ENCODE results near the gene HAPLN2.
"Not testable (repeated sequence)": the region's sequence is repeated elsewhere in the genome, so short reads cannot be mapped to it uniquely, and the experiment has no call there.

HAPLN2 gene

DNA sequence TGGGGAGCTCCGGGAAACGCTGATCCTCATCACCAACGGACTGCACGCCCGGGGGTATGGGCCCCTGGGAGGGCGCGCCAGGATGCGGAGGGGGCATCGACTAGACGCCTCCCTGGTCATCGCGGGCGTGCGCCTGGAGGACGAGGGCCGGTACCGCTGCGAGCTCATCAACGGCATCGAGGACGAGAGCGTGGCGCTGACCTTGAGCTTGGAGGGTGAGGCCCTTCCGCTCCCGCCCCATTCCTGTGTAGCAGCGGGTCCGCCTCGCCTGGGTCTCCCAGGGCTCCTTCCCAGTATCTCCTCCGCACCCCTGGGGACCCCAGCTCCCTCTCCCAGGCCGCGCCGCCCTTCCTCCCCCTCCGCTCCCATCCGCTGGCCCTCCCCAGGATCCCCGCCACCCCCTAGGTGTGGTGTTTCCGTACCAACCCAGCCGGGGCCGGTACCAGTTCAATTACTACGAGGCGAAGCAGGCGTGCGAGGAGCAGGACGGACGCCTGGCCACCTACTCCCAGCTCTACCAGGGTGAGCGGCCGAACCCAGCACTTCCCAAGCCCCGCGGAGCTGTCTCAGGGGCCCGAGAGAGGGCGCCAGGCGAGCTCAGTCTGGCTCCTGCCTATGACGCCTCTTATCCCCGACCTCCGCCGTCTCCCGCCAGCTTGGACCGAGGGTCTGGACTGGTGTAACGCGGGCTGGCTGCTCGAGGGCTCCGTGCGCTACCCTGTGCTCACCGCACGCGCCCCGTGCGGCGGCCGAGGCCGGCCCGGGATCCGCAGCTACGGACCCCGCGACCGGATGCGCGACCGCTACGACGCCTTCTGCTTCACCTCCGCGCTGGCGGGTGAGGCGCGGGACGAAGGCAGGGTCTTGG, 5.0 kb downstream of the HAPLN2 start:
- DNase-seq = peak; percentile 82

DNA sequence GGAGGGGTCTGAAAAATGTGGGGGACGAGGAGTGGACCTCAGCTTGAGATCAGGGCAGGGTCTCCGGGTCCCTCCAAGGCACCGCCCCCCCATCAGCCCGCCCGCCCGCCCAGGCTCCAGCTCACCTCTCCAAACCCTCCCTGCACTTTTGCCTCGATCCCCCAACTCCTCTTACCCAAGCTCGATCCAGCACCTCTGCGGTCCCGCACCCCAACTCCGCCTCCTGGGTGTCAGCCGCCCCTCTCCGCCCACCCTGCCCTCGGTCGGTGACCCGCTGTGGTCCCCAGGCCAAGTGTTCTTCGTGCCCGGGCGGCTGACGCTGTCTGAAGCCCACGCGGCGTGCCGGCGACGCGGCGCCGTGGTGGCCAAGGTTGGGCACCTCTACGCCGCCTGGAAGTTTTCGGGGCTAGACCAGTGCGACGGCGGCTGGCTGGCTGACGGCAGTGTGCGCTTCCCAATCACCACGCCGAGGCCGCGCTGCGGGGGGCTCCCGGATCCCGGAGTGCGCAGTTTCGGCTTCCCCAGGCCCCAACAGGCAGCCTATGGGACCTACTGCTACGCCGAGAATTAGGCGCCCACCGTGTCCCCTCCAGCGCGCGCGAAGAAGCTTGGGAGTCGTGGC, 5.7 kb downstream of the HAPLN2 start:
- DNase-seq = no peak

DNA sequence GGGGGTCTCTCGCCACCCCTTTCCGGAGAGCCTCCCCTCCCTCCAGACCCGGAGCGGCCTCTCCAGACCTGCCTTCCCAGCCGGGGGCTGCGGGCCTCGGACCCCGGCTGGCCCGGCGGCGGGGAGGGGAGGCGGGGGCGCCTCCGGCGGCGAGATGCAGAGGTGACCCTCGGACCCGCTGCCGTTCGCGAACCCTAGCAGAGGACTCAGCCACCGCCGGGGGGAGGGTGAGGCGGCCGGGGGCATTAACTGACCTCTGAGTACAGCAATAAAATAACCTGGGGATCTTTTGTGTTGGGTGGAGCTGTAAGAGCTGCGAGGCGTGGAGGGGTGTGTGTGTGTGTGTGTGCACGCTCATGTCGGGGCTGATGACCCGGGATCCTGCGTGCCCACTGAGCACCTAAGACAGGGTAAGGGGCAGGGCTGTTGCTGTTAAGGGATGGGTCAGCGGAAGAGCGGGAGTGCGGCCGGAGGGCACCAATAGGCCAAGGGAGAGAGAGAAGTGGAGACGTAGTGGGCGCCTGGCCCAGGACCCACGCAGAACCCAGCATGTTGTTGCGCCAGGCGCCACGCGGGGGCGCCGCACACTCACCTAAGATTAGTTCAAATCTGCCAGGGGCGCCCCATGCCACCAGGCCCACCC, 6.3 kb downstream of the HAPLN2 start:
- peak; percentile 89 for DNase-seq

DNA sequence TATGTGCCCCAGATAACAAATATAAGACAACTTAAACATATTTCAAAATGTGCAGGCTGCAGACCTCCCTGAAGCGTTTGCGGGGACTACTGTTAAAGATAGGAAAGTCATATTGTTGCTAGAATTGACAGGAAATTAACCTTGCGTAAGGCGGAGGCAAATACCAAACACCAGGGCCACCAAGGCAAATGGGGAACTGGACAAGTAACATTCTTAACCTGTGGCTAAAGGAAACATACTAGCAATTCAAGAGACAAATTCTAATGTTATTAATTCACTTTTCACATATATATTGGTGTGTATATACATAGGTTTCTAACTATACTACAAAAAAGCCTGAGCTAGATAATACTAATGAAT, 6.8 kb downstream of the HAPLN2 start:
- DNase-seq = no peak

DNA sequence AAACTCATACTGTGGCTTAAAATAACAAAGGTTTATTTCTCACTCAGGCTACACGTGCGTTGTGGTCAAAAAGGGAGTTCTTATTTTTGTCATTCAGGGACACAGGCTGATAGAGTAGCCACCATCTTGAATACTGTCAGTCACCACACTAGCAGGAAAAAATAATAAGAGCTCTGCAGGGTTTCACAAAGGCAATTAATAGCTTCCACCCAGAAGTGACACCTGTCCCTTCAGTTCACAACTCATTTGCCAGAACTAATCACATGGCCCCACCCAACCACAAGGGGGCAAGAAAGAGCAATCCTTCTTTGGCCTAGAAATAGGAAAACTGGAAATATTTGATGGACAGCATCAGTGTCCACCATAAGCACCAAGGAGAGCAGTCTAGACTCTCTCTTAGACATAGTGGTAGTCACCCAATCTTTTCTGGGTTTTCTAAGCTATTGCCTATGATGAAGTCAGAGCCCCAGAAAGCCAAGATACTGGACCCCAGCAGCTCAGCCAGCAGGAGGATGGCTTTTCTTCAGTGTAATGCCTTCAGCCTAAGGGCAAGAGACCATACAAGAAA, 8.2 kb downstream of the HAPLN2 start:
- DNase-seq = peak; percentile 60

DNA sequence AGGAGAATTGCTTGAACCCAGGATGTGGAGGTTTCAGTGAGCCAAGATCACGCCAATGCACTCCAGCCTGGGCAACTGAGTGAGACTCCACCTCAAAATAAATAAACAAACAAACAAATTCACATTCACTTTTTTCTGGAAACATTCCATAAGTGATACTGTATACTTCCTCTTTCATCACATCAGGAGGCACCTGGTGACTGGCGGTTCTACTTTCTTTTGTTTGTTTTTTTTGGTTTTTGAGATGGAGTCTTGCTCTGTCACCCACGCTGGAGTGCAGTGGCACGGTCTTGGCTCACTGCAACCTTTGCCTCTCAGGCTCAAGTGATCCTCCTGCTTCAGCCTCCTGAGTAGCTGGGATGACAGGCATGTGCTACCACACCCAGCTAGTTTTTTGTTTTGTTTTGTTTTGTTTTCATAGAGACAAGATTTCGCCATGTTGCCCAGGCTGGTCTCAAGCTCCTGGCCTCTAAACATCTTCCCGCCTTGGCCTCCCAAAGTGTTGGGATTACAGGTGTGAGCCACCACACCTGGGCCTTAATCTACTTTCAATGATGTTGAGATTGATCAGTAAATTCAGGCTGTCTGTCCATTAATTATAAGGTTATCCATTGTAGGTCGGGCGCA, 10.7 kb downstream of the HAPLN2 start:
- no peak for DNase-seq

DNA sequence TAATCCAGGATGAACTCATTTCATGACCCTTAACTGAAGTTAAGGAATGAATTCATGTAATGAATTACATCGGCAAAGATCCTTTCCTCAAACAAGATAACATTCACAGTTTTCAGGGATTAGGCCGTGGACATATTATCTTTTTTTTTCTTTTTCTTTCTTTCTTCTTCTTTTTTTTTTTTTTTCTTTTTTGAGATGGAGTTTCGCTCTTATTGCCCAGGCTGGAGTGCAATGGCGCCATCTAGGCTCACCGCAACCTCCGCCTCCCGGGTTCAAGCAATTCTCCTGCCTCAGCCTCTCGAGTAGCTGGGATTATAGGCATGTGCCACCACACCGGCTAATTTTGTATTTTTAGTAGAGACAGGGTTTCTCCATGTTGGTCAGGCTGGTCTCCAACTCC, 11.9 kb downstream of the HAPLN2 start:
- not testable (repeated sequence) for DNase-seq

DNA sequence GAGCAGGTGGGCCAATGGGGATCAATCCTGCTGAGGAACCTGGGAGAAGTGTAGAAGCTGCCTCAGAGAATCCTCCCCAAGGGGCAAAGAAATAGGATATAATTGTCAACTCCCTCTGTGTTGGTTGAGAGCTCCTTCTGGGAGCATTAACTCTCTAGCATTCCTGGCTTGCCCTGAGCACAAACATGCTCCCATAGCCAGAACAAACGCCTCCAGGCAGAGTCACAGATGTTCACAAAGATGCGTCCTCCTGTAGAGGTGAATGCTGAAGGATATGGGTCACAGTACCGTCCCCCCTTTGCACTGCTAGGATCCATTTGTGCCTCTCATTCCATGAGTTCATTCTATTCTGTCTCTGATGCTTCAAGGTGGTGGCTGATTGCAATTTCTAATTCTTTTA, 13.1 kb downstream of the HAPLN2 start:
- DNase-seq = no peak

DNA sequence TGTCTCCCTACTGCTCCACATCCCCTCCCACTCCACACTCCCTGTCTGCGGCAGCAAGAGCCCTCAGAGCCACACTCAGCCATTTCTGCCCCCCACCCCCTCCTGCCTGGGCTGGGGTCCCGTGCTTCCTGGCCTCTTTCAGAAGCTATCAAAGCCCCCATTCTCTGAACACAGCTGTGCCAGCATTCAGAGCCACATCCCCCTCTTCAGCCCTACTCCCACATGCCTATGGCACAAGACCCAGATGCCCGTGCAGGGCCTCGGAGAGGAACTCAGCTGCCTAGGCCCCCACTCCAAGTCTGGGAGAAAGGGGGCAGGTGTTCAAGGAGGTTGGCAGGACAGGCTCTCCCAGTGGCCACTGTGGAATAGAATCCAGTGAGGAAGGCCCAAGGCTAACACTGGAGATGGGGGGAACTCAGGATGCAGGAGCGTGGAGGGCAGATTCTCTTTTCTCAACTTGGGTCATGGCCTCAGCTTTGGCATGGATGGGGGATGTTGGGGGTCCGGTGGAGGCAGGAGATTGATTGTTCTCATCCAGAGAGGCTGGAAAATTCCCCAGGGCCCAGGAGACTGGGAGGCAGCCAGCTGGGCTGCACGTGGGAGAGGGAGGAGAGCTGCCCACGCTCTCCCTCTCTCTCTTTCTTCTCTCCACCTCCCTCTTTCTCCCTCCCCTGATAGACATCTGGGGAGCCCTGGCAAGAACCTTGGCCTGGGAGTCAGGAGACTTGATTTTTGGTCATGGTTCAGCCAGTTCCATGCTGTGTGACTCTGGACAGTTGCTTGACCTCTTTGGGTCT, 19.2 kb downstream of the HAPLN2 start:
- DNase-seq = no peak

DNA sequence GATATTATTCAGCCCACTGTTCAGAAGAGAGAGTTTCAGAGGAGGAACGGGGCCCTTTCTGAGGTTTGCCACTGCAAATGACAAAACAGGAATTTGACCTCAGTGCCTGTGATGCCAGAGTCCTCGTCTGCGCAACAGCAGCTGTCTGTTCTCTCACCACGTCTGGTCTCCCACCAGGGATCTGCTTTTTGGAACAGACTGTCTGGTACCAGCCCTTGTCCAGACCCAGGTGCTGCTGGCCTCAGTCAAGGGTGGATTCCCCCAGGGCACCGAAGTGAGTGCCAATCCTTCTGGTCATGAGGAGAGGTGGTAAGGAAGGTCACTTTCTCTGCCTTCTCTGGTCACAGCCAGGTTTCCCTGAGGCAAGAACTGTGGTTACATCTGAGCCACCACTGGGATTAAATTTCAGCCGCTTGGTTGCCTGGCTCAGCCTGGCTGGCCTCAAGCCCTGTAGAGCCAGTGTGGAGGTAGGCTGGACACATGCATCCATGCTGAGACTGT, 20.4 kb downstream of the HAPLN2 start:
- no peak for DNase-seq

DNA sequence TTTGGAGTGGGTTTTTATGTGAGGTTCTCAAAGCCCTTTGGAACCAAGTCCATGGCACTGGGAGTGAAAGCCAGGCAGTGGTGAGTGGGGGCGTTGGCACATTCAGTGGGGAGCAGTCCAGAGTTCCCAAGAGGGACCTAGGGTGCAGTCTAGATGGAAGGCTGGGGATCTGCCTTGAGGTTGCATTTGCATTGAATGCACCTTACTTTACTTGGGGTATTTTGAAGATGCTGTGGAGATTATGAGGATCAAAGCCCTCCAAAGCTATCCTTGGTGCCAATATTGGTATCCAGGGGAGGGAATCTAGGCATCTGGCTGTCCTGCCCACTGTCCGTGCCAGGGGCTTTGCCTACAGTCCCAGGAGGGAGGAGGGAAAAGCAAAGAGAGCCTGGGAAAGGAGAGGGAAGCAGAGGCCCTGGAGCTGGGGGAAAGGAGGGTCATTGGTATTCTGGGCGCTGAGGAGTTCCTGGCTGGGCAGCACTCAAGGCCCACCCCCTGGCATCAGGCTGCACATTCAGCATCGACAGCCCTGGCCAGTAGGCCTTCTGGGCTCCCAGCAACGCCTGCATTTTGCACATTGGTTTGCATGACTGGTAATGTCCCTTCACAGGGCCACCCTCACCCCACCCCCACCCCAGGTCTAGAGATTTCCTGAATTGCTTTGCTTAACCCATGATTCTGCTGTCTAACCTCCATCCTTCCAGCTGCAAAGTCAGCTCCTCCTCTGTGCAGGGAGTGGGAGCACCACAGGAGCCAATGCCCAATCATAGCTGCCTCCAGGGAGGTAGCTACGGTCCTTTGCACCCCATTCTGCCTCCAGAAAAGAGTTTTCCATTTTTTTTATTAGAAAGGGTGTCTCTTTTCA, 21.9 kb downstream of the HAPLN2 start:
- no peak for DNase-seq

DNA sequence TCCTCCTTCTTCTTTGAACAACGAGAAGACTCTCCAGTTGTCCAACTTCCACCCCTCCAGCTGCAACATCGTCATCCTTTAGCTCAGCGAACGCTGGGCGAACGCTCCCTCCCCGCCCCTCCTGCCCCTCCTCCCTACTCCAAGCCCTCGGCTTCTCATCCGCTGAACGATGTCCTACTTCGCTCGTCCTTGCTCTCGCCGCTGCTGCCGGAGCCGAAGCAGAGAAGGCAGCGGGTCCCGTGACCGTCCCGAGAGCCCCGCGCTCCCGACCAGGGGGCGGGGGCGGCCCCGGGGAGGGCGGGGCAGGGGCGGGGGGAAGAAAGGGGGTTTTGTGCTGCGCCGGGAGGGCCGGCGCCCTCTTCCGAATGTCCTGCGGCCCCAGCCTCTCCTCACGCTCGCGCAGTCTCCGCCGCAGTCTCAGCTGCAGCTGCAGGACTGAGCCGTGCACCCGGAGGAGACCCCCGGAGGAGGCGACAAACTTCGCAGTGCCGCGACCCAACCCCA, 22.6 kb downstream of the HAPLN2 start, which contains the start of gene BCAN:
Gene BCAN, plus strand, starts transcription at position 357 of the 504 bp plus-strand sequence. CDS start 3,938 bp downstream, outside the sequence.
- peak; percentile 62 for DNase-seq

DNA sequence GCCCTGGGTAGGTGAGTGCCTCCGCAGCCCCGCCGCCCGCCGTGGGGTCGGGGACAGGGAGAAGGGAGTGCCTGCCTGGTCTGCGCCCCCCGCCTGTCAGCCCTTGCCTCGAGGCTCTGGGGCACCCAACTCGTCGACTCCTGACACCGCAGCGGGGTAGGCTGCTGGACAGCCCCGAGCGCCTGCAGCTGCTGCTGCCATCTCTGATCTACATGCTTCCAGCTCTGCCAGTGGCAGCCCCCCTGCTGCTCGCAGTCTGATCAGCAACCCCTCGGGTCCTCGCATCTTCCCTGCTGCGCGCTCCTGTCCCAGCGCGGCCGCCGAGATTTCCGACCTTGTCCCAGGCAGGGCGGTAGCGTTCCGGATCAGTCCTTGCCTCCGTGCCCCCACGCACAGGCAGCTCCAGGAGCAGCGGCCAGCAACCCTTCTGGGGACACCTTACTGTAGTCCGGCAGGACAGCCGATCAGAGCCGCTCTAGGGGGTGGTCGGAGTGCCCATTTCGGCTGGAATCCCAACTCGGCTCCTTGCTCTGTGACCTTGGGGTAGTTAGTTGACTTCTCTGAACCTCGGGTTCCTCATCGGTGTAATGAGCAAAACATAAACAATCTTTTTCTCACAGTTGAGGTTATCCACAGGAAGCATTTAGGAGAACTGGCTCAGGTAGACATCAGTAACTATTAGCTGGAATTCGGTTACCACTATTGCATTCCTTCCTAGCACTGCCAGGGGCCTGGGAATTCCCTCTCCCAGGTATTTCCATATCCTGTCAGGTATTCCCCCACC, 23.2 kb downstream of the HAPLN2 start:
- DNase-seq = peak; percentile 75

DNA sequence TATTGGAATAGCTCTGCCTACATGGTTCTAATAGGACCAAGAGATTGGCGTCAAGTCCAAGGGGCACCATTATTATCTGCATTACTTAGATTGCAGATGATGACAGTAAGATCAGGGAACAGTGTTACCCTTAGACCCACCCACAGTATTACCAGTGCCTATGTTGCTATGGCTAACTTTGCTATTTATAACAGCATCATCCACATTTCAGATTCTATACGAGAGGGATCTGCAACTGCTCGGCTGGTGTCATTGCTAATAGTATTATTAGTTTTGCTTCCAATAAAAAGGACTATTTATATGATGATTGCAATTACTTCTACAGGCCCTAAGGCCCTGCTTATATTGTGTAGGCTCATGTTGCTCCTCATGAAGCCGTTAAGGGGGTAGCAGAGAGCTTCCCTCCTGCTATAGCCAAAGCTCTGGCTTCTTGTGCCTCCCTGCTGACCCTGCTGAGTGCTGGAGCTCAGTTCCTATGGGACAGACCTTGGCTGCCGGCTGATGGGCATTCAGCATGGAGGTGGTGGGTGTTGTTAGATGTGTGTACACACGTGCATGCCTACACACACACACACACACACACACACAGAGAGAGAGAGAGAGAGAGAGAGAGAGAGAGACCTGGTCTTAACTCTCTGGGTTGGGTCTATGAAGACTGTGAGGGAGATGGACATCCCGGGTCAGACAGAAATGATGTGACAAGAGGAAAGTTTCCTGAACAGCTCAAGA, 24.0 kb downstream of the HAPLN2 start:
- DNase-seq = no peak

DNA sequence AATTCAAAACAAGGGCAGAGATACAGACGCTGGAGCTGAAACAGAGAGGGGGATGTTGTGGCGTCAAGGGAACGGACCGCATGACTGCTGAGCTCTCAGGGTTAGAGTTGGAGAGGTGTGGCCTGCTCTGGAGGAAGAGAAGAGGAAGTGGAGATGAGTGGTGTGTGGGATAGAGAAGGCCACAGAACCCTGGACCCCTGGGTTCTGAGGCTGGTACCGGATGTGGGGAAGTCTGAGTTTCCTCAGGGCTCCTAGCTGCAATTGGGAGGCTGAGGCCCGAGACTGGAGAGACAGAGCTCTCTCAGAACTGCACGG, 24.5 kb downstream of the HAPLN2 start:
- no peak for DNase-seq

DNA sequence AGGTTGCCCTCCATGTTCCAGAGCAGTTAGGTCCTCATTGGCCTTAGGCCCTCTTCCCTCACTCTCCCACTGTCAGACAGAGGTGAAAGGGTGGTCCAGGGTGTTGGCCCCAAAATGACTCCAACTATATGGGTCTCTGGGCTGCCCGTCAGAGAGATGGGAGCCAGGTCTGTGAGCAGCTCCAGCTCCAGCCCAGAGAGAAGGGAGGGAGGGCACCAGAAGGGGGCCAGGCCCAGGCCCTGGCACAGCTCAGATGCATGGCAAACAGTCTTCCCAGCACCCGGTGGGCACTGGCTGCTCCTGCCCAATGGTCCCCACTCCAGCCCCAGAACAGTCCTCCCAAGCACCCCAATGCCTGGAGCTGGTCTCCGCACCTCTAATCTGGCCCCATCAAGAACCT, 24.9 kb downstream of the HAPLN2 start:
- DNase-seq = no peak

DNA sequence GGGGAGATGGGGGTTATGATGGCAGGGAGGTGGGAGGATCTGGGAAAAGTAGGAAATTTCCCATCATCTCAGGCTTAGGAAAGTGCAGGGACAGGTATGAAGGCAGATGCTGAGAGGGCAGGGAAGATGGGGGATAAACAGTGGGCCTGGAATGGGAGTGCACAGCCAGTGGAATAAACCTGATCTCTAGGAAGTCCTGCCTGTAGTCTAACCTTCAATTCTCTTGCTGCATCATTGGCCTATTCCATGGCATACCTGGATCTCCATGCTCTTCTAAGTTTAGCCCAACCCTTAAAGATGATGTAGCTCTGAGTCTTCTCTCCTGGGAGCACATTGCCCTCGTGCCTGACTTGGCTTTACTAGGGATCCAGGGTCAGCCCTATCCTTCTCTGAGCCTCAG, 25.4 kb downstream of the HAPLN2 start:
- no peak for DNase-seq

DNA sequence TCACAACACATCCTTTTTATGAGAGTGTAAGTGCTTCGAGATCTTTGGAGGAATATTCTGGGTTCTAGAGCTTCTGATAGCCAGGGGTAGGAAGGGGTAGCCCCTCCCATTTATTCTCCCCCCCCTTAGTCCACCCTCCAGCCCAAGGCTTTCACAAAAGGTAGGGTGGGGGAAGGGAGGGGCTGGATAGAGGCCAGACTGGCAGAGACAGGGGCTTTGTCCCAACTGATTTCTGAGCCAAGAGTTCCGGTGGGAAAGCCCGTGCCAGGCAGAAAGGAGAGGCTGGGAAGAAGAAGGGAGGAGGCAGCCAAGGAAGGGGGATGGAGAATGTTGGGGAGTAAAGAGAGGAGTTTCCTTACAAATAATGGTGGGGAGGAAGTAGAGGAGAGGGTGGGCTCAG, 25.8 kb downstream of the HAPLN2 start:
- no peak for DNase-seq

DNA sequence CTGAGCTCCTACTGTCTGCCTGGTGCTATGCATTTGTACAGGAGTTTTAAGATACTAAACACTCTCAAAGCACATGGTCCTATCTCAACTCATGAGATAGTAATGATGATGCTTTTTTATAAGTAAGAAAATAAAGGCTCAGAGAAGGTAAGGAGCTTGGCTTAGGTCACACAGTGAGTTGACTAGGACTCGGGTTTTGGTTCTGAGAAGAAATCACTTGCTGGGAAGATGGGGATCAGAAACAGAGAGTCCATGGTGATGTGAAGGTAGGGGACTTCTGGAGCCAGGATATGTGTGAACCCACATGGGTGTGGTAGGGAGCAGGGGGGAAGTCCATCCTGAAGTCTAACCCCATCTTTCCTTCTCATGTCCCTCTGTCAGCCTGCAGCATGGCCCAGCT, 26.5 kb downstream of the HAPLN2 start:
- no peak for DNase-seq
